ENCODE results near the gene KLHL15.

Gene KLHL15

GRCh38 chrX:23945206-23945605 is 81.8 kb downstream of the KLHL15 start:
- no peak for DNase-seq

- DNase-seq: no peak
These were observed 82.8 kb downstream of the KLHL15 start for GRCh38 chrX:23944234-23944633.

DNA sequence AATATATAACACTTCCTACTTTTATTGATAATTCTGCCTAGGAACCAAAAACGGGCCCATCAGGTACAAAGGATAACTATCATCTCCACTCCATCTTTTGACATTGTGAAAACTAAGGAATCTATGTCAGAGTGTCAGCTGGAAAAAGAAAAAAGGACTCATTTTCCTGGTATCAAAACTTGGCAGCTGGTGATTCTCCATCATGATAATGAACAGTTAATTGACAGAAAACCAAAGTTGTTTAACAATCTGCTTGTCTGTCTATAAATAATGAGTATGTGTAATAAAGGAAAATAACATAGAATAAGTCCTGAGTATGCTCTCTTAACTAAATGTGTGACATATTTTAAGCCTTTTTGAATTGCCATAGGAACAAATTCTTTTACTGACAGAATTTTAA is 87.8 kb downstream of the KLHL15 start:
- DNase-seq: no peak

- DNase-seq: no peak
These were observed 88.3 kb downstream of the KLHL15 start for GRCh38 chrX:23938690-23939089.

GRCh38 chrX:23937100-23937499 is 89.9 kb downstream of the KLHL15 start:
- DNase-seq: no peak

DNA sequence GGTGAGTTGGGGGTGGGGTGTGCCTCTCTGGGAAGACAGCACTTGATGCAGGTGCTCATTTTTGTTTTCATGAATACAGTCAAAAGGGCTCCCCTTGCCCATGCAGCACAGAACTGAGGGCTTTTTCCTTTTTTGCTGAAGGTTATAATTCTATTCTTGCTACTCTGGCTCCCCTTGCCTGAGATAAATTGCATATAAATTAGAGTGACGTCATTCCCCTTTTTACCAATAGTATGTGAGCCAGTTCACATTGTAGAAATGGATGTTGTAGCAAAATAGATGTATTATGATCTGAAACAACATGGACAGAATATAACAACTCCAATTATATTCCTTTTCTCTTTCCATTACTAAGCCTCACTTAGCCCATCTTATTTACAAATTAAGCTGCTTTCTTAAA is 90.8 kb downstream of the KLHL15 start:
- no peak for DNase-seq

- no peak for DNase-seq
These were observed 91.9 kb downstream of the KLHL15 start for GRCh38 chrX:23935106-23935505.
